Heart left ventricle (tissue), 16 donors: Measurements from ENCODE around the gene ADGB. TPM values are rescaled to one million over a fixed set of nuclear protein-coding genes. Genes with fewer than 3 reads are reported as not detected.

ENCODE experiments used
- ATAC-seq, 4 donors: fragments of 200-7000 bp; cut with Tn5 transposase; one replicate each; pipeline ENCODE4 v1.9.1; 2020 to 2022; ENCODE audit warnings: moderate library complexity in 4 of 4, mild to moderate bottlenecking in 3 of 4, moderate number of reproducible peaks in 1 of 4
- DNase-seq, 5 donors: peaks; one replicate each; pipeline ENCODE4 v3.0.0-alpha.2; 2020
- H3K27ac ChIP-seq, 12 donors: fragments of 200-600 bp; sonication (generic) in 4 of 12; one replicate each; pipeline versions ENCODE4 v1.5.0 to v1.8.0; 2016 to 2022; ENCODE audit warnings: mild to moderate bottlenecking in 2 of 12
- H3K27me3 ChIP-seq, 9 donors: fragments of 200-600 bp; sonication (generic) in 2 of 9; one replicate each; pipeline versions ENCODE4 v1.5.1 to v1.8.0; 2016 to 2022; ENCODE audit warnings: mild to moderate bottlenecking in 3 of 9
- H3K36me3 ChIP-seq, 9 donors: fragments of 200-600 bp; sonication (generic) in 2 of 9; one replicate each; pipeline versions ENCODE4 v1.5.0 to v1.8.0; 2018 to 2022; ENCODE audit warnings: mild to moderate bottlenecking in 2 of 9
- H3K4me1 ChIP-seq, 12 donors: fragments of 200-600 bp; sonication (generic) in 4 of 12; one replicate each; pipeline versions ENCODE4 v1.5.0 to v1.8.0; 2016 to 2022; ENCODE audit warnings: mild to moderate bottlenecking in 3 of 12
- H3K4me3 ChIP-seq, 12 donors: fragments of 200-600 bp; sonication (generic) in 4 of 12; one replicate each; pipeline versions ENCODE4 v1.5.0 to v1.8.0; 2017 to 2022; ENCODE audit warnings: mild to moderate bottlenecking in 9 of 12, moderate library complexity in 4 of 12
- H3K9me3 ChIP-seq, 12 donors: fragments of 200-600 bp; sonication (generic) in 4 of 12; one replicate each; pipeline versions ENCODE4 v1.5.0 to v1.8.0; 2016 to 2022; ENCODE audit warnings: mild to moderate bottlenecking in 1 of 12
- POLR2A ChIP-seq, 2 donors: fragments of 450-650 bp; IDR thresholded peaks; one replicate each; pipeline ENCODE4 v1.6.1; 2017; ENCODE audit warnings: antibody characterized with exemption in 2 of 2, mild to moderate bottlenecking in 2 of 2, moderate library complexity in 2 of 2
- WGBS, 4 donors: extraction: QIAGEN DNeasy Blood & Tissue Kit in 2 of 4; methylation state at CpG; one replicate each; pipeline versions ENCODE4 v1.1.5 to v1.1.7; 2013 to 2018; 5-methylcytosine and 5-hydroxymethylcytosine counted together
- intact Hi-C, 10 donors: fragments of 100-400 bp; cut with DNase I; formaldehyde crosslinking; loops; one replicate each; pipeline versions ENCODE4 v1.11.1 to v1.14.2; 2022
- polyA plus RNA-seq, 2 donors: library from polyadenylated mRNA; stranded (reverse); fragments of 200-250 nt; gene quantifications; one replicate each; pipeline ENCODE4 v1.2.3, GENCODE V29; 2013
- total RNA-seq, 9 donors: library from RNA; depleted of rRNA in 2 of 9; stranded (reverse); fragments of >200 nt in 2 of 9; fragmentation: NEBNext Ultra II Directional in 3 of 9; extraction: Animal tissue kit (Norgen Biotek cat#: 25700) in 3 of 9; gene quantifications; one replicate each; pipeline versions ENCODE4 v1.1.0 to v1.2.4, GENCODE V29; 2016 to 2023
- TF ChIP-seq, protein P1 (sequence below), 12 donors: fragments of 200-600 bp; sonication (generic) in 4 of 12; IDR thresholded peaks; one replicate each; pipeline versions ENCODE4 v1.5.0 to v1.8.0; 2018 to 2022; ENCODE audit warnings: antibody characterized with exemption in 12 of 12, mild to moderate bottlenecking in 5 of 12
- donor health status: ischemic (EF 13 %, LVEDD 7.1; RV severe dilation, severe dysfunction).
- donor health status: healthy with polysubstance abuse.
- donor health status: DM: no; HTN: yes; CAD: no.
- donor health status: DM: no; HTN: no; CAD: no.
- donor health status: ischemic (EF 25% LVEDD 6.9; RV normal size, moderate dysfunction).
- donor health status: ischemic (EF 25% LVEDD 5.7; RV mildly dilated, moderate dysfunction).
- donor health status: healthy.
- donor health status: DM: yes; HTN: yes; CAD: no.
- donor health status: ischemic (EF 35%, LVEDD 5.7; RV mildly dilated, moderate dysfunction).
- donor health status: nonischemic (EF 11% LVEDD 7.7; RV severe dilation, severe dysfunction).
- donor health status: DM: yes; HTN: yes; CAD: no.
- donor health status: PGD.
- donor health status: ischemic (EF 29% LVEDD 5.4; RV normal size, mild dysfunction).
- donor health status: nonischemic (EF 23%, LVEDD 6.1; RV moderate dilation, normal function).

ADGB gene
- total and polyA plus RNA-seq, 11 donors = not detected

DNA sequence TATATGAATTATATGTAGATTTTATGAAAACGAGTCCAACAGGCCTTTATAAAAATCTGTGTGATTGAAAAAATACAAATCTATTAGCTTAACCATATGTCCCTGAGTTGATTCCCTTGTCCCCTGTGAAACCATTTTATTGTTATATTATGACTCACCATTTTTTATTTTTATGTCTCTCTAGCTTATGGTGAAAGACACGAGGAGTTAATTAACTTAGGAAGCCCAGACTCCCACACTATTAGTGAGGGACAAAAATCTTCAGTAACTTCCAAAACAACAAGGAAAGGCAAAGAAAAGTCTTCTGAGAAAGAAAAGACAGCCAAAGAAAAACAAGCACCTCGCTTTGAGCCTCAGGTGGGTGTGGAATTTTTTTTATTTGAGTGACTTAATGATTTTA lies 183.1 kb downstream of the ADGB start:
- Histone ChIP-seq H3K27ac (no peak overlapping the region), H3K9me3 (no peaks in the 10 kb centered on the region), H3K36me3 (no peaks in the 10 kb centered on the region), H3K4me1 (no peaks in the 10 kb centered on the region), H3K4me3 (no peak overlapping the region), H3K27me3 (no peaks in the 10 kb centered on the region)
- DNase-seq = no peak
- WGBS, 4 donors = 73 to 81% (median 75%) methylated on average over 3 of the region's 3 CpGs
- TF ChIP-seq POLR2A (IDR thresholded peaks at IDR 0.05) = no peak
- TF ChIP-seq, protein P1, sequence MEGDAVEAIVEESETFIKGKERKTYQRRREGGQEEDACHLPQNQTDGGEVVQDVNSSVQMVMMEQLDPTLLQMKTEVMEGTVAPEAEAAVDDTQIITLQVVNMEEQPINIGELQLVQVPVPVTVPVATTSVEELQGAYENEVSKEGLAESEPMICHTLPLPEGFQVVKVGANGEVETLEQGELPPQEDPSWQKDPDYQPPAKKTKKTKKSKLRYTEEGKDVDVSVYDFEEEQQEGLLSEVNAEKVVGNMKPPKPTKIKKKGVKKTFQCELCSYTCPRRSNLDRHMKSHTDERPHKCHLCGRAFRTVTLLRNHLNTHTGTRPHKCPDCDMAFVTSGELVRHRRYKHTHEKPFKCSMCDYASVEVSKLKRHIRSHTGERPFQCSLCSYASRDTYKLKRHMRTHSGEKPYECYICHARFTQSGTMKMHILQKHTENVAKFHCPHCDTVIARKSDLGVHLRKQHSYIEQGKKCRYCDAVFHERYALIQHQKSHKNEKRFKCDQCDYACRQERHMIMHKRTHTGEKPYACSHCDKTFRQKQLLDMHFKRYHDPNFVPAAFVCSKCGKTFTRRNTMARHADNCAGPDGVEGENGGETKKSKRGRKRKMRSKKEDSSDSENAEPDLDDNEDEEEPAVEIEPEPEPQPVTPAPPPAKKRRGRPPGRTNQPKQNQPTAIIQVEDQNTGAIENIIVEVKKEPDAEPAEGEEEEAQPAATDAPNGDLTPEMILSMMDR (IDR thresholded peaks at IDR 0.05) = no peak
- ATAC-seq = no peak
- intact Hi-C loops = no loop called here

DNA sequence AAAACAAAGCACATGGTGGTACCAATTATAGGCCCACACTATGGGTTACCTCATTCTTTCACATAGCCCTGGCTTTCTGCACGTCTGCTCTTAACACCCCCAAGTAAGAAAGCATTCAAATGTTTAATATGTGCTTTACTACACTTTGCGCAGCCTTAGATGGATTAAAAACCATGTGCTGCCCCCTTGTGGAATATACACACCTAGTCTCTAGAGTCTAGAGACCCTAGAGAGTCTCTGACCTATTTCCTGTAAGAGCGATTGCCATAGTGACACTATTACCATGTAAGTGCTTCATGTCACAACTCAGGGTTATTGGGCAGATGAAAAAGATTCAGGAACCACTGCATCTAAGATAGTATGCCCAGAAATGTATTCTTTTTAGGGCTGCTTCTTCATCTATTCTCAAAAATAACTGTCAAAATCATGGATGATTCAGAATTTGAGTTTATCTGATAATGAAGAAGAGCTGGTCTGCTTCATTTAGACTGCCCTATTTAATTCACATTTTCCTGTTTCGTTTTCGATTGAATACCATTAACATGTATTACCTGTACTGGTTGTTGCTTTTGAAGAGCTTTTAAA lies 186.3 kb downstream of the ADGB start:
- no peak overlapping the region for H3K4me3 ChIP-seq
- no peaks in the 10 kb centered on the region for H3K36me3 ChIP-seq
- H3K27me3 ChIP-seq = no peaks in the 10 kb centered on the region
- 35 to 46% (median 42%) methylated on average over 5 of the region's 5 CpGs for WGBS, 4 donors
- DNase-seq (no peak), ATAC-seq (peak in 3 of 4 donors; percentile 44 to 66 (median 59))
- H3K9me3 ChIP-seq = no peaks in the 10 kb centered on the region
- intact Hi-C loops = no loop called here
- TF ChIP-seq, protein P1 (IDR thresholded peaks at IDR 0.05) = peak in 10 of 12 donors; percentile 14 to 59 (median 45)
- TF ChIP-seq POLR2A (IDR thresholded peaks at IDR 0.05) = no peak
- H3K4me1 ChIP-seq = no peaks in the 10 kb centered on the region
- no peak overlapping the region for H3K27ac ChIP-seq

DNA sequence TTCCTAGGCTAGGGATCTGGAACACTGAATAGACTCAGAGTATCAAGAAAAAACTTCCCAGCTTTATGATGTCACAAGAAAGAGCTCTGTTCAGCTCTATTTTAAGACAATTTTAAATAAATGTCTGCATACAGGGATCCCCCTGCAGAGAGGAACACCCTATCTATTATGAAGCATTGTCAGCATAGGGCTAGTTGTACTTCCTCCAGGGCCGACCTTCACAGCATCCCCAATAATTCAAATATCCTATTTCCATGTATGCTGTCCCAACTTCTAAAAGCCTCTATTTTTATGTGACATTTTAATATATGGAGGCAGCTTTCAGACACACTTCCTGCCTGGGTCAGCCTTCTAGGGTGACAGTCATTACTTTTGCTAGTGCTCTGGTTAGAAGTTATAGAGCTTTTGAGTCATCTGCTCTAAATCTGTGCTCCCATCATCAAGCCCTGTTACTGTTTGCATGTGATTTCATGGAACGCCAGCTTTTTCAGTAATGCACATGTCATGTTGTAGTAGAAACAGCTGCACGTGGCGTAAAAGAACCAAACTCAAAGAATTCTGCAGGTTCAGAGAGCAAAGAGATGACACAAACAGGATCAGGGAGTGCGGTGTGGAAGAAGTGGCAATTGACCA lies 189.2 kb downstream of the ADGB start:
- 74 to 80% (median 79%) methylated on average over 5 of the region's 5 CpGs for WGBS, 4 donors
- TF ChIP-seq, protein P1 (IDR thresholded peaks at IDR 0.05) = no peak
- TF ChIP-seq POLR2A (IDR thresholded peaks at IDR 0.05) = no peak
- intact Hi-C loops = no loop called here
- DNase-seq (no peak), ATAC-seq (no peak)
- peaks cover 0 to 4% (median 0%) of the 10 kb centered on the region in 9 donors for H3K27me3 ChIP-seq
- H3K4me3 ChIP-seq = no peak overlapping the region
- H3K27ac ChIP-seq = no peak overlapping the region
- H3K4me1 ChIP-seq = no peaks in the 10 kb centered on the region
- H3K36me3 ChIP-seq = no peaks in the 10 kb centered on the region
- peaks cover 0 to 12% (median 0%) of the 10 kb centered on the region in 12 donors for H3K9me3 ChIP-seq

DNA sequence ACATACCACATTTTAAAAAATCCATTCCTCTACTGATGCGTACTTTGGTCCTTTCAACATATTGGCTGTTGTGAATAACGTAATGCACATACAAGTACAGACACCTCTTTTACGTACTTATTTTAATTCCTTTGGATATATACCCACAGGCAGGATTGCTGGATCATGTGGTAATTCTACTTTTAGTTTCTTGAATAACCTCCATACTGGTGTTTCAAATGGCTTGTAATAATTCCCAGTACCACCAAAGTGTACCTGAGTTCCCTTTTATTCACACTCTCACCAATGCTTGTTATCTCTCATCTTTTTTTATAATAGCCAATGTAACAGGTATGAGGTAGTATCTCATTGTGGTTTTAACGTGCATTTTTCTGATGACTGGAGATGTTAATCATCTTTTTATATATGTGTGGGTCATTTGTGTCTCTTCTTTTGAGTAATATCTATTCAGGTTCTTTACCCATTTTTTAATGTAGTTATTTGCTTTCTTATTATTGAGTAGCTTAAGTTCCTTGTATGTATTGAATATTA lies 191.9 kb downstream of the ADGB start:
- no peak overlapping the region for H3K4me3 ChIP-seq
- ATAC-seq (no peak), DNase-seq (no peak)
- H3K36me3 ChIP-seq = no peaks in the 10 kb centered on the region
- H3K27ac ChIP-seq = no peak overlapping the region
- intact Hi-C loops = no loop called here
- peaks cover 0 to 16% (median 0%) of the 10 kb centered on the region in 12 donors for H3K9me3 ChIP-seq
- 83 to 96% (median 89%) methylated on average over 4 of the region's 4 CpGs for WGBS, 4 donors
- peaks cover 0 to 4% (median 0%) of the 10 kb centered on the region in 9 donors for H3K27me3 ChIP-seq
- TF ChIP-seq, protein P1 (IDR thresholded peaks at IDR 0.05) = no peak
- TF ChIP-seq POLR2A (IDR thresholded peaks at IDR 0.05) = no peak
- no peaks in the 10 kb centered on the region for H3K4me1 ChIP-seq
